HG02870 (cell line): ENCODE measurements around the gene CDCP1.
"Not testable (repeated sequence)": the region's sequence is repeated elsewhere in the genome, so short reads cannot be mapped to it uniquely, and the experiment has no call there.

Source experiments
- ATAC-seq: cut with Tn5 transposase; IDR thresholded peaks from one replicate; pipeline ENCODE4 v1.9.1; 2021; ENCODE audit warnings: mild to moderate bottlenecking, moderate library complexity; ENCODE audit not compliant: unreplicated experiment

CDCP1 gene

GRCh38 chr3:45060165-45060892 lies 85.8 kb downstream of the CDCP1 start:
- ATAC-seq, result no peak

GRCh38 chr3:45059132-45059531 lies 87.0 kb downstream of the CDCP1 start:
- no peak for ATAC-seq

DNA sequence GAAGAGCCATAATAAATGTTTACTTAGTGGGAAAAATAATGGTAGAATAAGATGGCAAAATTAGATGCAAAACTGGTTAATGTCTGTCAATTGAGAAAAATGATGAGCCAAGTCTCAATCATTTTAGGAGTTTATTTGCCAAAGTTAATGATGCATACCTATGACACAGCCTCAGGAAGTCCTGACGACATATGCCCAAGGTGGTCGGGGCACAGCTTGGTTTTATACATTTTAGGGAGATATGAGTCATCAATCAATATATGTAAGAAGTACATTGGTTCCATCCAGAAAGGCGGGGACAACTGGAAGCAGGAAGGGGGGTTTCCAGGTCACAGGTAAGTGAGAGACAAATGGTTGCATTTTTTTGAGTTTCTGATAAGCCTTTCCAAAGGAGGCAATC lies 88.6 kb downstream of the CDCP1 start:
- ATAC-seq, result no peak

DNA sequence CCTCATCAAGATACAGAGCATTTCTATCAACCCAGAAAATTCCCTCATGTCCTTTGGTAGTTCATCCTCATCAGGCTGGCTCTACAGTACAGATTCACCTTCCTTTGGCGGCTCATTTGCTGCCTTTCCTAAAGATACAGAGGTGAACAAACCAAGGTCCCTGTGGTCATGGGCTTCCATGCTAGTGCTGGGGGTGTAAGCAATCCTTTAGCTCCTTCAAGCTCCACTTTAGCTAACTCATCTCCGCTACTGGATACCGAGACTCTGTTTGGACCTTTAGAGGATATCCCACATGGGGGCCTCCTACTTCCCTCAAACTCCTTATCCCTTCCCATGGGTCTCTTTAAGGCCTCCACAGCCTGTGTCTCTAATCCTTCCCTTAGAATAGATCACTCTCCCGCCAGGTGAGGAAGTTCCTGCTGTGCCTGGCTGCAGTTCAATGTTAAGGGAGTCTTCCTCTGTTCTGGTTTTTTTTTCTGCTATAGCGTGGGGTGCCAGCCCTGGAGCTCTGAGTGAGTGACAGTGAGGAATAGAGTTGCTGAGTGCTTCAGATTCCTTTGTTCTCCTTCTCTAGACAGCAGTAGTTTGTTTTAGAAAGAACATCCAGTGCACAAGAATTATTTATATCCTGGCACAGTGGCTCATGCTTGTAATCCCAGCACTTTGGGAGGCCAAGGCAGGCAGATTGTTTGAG lies 89.4 kb downstream of the CDCP1 start:
- ATAC-seq, result no peak

GRCh38 chr3:45055411-45056143 lies 90.6 kb downstream of the CDCP1 start:
- no peak for ATAC-seq

- no peak for ATAC-seq
These were observed 91.2 kb downstream of the CDCP1 start for GRCh38 chr3:45055032-45055410.

- ATAC-seq, result no peak
These were observed 91.9 kb downstream of the CDCP1 start for GRCh38 chr3:45054196-45054857.

DNA sequence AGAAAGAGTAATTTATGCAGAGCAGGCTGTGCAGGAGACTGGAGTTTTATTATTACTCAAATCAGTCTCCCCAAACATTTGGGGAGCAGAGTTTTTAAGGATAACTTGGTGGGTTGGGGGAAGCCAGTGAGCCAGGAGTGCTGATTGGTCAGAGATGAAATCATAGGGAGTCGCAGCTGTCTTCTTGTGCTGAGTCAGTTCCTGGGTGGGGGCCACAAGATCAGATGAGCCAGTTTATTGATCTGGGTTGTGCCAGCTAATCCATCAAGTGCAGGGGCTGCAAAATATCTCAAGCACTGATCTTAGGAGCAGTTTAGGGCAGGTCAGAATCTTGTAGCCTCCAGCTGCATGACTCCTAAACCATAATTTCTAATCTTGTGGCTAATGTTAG lies 92.4 kb downstream of the CDCP1 start:
- not testable (repeated sequence) for ATAC-seq

DNA sequence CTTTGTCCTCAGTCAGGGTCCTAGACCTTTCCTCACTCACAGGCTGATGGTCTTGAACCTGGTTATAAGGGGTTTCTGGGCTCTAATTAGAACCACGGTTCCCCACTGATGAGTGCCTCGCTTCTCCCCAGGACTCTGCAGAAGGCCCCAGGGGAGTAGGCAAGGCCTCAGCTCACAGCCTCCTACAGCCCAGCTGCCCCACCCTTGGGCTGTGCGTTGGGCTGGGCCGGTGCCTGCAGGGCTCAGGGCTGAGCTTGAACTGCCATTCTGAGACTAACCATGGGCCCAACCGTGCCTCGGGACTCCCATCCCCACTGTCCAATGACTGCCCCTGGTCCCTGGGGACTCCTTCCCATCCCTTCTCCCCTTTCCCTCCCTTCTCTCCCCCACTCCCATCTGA lies 94.5 kb downstream of the CDCP1 start:
- no peak for ATAC-seq

GRCh38 chr3:45049807-45050206 lies 96.4 kb downstream of the CDCP1 start:
- no peak for ATAC-seq

DNA sequence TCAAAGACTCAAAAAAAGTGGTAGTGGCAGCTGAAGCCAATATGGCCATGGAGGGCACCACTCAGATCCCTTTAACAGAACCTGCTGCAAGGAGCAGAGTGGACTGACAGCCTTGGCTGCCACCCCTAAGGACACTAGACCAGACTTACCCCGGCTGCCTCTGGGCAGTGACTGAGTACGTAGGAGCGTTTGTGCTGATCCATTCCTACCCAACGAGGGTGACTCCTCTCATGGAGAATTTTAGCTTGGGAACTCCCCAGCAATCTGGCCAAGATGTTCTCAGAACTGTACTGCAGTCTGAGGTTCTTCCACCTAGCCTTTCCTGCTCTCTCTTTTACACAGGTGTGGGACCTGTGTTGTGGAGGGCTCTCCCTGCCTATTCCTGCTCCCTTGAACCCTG lies 97.9 kb downstream of the CDCP1 start:
- ATAC-seq, result no peak

- no peak for ATAC-seq
These were observed 102.4 kb downstream of the CDCP1 start for GRCh38 chr3:45043728-45044299.

DNA sequence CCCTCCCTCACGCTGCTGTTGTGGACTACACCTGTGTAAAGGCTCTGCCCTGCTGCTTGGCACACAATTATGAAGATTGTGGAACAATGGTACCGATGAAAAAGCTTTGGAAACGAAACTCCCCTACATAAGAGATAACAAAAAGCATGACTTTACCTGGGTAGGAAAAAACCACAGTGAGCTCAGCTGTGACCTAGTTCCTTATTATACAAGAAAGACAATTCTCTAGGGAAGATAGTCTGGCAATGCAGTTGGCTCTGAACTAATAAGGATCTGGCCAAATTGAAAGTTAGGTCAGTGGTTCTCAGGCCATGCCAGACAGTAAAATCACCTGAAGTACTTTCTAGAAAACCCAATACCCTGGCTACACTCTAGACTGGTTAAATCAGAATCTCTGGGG lies 104.0 kb downstream of the CDCP1 start:
- ATAC-seq, result no peak

DNA sequence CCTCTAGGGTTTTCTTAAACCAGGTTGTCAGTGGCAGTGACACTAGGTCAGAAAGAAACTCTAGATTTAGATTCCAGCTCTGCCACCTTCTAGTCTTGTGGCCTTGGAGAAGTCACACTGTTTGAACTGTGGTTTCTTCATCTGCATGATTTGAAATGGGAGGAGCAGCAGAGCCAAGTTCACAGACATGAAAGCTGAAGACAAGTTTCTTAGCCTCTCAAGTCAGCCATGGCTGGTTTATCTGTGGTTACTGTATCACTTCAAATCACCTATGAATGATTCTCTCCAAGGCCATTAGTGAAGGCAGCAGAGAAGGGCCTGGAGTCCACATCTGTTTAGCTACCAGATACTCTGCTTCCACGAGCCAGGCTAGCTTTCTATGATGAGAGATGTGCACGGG lies 104.5 kb downstream of the CDCP1 start:
- ATAC-seq, result no peak

GRCh38 chr3:45037720-45038455 lies 108.3 kb downstream of the CDCP1 start:
- ATAC-seq, result peak; percentile 81

DNA sequence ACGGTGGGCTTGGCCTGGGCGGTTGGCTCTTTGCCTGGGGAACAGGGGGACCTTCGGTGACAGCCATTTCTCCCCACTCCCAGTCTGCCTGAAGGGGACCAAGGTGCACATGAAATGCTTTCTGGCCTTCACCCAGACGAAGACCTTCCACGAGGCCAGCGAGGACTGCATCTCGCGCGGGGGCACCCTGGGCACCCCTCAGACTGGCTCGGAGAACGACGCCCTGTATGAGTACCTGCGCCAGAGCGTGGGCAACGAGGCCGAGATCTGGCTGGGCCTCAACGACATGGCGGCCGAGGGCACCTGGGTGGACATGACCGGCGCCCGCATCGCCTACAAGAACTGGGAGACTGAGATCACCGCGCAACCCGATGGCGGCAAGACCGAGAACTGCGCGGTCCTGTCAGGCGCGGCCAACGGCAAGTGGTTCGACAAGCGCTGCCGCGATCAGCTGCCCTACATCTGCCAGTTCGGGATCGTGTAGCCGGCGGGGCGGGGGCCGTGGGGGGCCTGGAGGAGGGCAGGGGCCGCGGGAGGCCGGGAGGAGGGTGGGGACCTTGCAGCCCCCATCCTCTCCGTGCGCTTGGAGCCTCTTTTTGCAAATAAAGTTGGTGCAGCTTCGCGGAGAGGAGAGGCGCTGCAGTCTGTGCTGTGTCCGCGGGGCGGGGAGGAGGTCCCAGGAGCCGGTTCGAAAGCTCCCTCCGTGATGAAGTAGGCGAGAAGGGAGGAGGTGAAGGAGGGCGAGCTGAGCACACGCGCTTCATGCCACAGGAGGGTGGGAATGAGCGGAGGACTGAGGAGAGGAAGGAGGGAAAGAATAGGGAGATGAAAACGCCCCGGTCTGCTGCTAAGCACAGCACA lies 110.5 kb downstream of the CDCP1 start:
- no peak for ATAC-seq

- ATAC-seq, result no peak
These were observed 111.4 kb downstream of the CDCP1 start for GRCh38 chr3:45034612-45035252.

DNA sequence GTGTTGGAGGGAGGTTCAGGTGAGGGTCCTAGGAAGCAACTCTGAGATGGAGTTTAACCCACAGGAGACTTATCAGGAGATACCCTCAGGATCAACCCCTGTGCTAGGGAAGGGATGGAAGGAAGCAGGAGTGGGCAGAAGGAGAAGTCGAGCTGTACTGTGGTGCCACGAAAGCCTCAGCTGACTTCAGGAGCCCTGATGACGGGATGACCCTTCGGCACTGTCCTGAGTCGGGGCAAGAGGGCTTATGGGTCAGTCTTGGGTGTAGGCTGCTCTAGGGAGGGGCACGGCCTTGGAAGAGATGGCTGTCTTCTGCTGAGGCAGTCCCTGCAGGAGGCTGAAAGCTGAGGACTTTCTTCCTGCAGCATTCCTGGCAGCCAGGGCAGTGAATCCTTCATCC lies 112.4 kb downstream of the CDCP1 start:
- ATAC-seq, result no peak
